H1 (cell line): Measurements from ENCODE around the gene ZKSCAN1. TPM values are rescaled to one million over a fixed set of nuclear protein-coding genes. Genes with fewer than 3 reads are reported as not detected.

Experiments used
- CTCF ChIA-PET: fragments of 300-600 bp; sonication (Branson Sonifier 250); formaldehyde crosslinking; loops from one replicate; lab custom pipeline; 2021; ENCODE audit not compliant: partially characterized antibody; lab: Charles Lee
- POLR2A ChIA-PET: fragments of 300-600 bp; sonication (Branson Sonifier 250); formaldehyde crosslinking; loops from one replicate; lab custom pipeline; 2021; ENCODE audit warnings: inconsistent platforms; ENCODE audit not compliant: partially characterized antibody; lab: Charles Lee
- DNase-seq, 2 experiments: peaks; one replicate each; pipeline versions ENCODE4 v3.0.0 to v3.0.0-alpha.2; 2010 to 2022; ENCODE audit warnings: low spot score in 2 of 2, low read depth in 1 of 2, mixed read lengths in 1 of 2
- FAIRE-seq: peaks from 2 replicates; lab custom pipeline; 2011; peaks lifted over from hg19 to GRCh38; lab: Jason Lieb, UNC
- H2AFZ ChIP-seq: 2 replicates; pipeline ENCODE4 v1.8.1; 2012; ENCODE audit warnings: low read length, inconsistent platforms
- H2AK5ac ChIP-seq: 2 replicates; pipeline ENCODE4 v1.6.1; 2013; ENCODE audit warnings: low read depth, low read length
- H2BK120ac ChIP-seq: replicated peaks from 2 replicates; pipeline ENCODE3; 2013; ENCODE audit warnings: low read depth, low read length, inconsistent platforms
- H2BK12ac ChIP-seq: 2 replicates; pipeline ENCODE4 v1.6.1; 2013; ENCODE audit warnings: low read depth, low read length
- H2BK15ac ChIP-seq: 2 replicates; pipeline ENCODE4 v1.6.1; 2013; ENCODE audit warnings: low read length
- H2BK20ac ChIP-seq: 2 replicates; pipeline ENCODE4 v1.6.1; 2013; ENCODE audit warnings: low read length
- H2BK5ac ChIP-seq: 2 replicates; pipeline ENCODE4 v1.6.1; 2013; ENCODE audit warnings: low read depth, low read length
- H3K14ac ChIP-seq: 2 replicates; pipeline ENCODE4 v1.6.1; 2013; ENCODE audit warnings: inconsistent platforms; ENCODE audit not compliant: insufficient read length
- H3K18ac ChIP-seq: 2 replicates; pipeline ENCODE4 v1.6.1; 2013; ENCODE audit warnings: low read length; ENCODE audit errors: extremely low read depth
- H3K23ac ChIP-seq: 2 replicates; pipeline ENCODE4 v1.6.1; 2013; ENCODE audit warnings: inconsistent platforms; ENCODE audit not compliant: insufficient read length
- H3K23me2 ChIP-seq: 2 replicates; pipeline ENCODE4 v1.6.1; 2013; ENCODE audit warnings: low read depth, low read length
- H3K27ac ChIP-seq: 2 replicates; pipeline ENCODE4 v1.6.1; 2011; ENCODE audit warnings: low read depth, low read length, inconsistent platforms
- H3K27me3 ChIP-seq, 4 experiments: replicated peaks in 1 of 4; 1 replicate in 1 of 4; 2 replicates in 3 of 4; pipeline versions ENCODE4 v1.6.1 to v1.8.1; 2011 to 2013; ENCODE audit warnings: low read length in 3 of 4, mild to moderate bottlenecking in 3 of 4, inconsistent platforms in 2 of 4, mixed read lengths in 2 of 4, moderate library complexity in 1 of 4; ENCODE audit not compliant: control insufficient read depth in 3 of 4, insufficient read depth in 3 of 4; ENCODE audit errors: extremely low read depth in 1 of 4
- H3K36me3 ChIP-seq, 4 experiments: 2 replicates each; pipeline versions ENCODE4 v1.6.1 to v1.8.1; 2011 to 2013; ENCODE audit warnings: mild to moderate bottlenecking in 4 of 4, low read length in 3 of 4, moderate library complexity in 2 of 4, control low read depth in 1 of 4, inconsistent platforms in 1 of 4; ENCODE audit not compliant: insufficient read depth in 4 of 4, control insufficient read depth in 2 of 4
- H3K4ac ChIP-seq: replicated peaks from 2 replicates; pipeline ENCODE3; 2013; ENCODE audit warnings: low read length, low read depth, mixed read lengths, inconsistent platforms; ENCODE audit not compliant: insufficient read length
- H3K4me1 ChIP-seq, 4 experiments: replicated peaks in 1 of 4; 1 replicate in 1 of 4; 2 replicates in 3 of 4; pipeline versions ENCODE4 v1.6.1 to v1.8.1; 2011 to 2013; ENCODE audit warnings: low read length in 3 of 4, inconsistent platforms in 2 of 4, mixed read lengths in 1 of 4; ENCODE audit not compliant: insufficient read depth in 4 of 4, control insufficient read depth in 3 of 4
- H3K4me2 ChIP-seq, 2 experiments: 2 replicates each; pipeline versions ENCODE4 v1.6.1 to v1.8.1; 2011 to 2013; ENCODE audit warnings: low read depth in 2 of 2, low read length in 2 of 2, control low read depth in 1 of 2, inconsistent platforms in 1 of 2, mild to moderate bottlenecking in 1 of 2; ENCODE audit not compliant: insufficient read depth in 1 of 2
- H3K4me3 ChIP-seq, 4 experiments: fragments of 200-600, 300-600 bp in 1 of 4; sonication (generic), shearing (Covaris generic), sonication (Bioruptor Twin) in 1 of 4; 2 replicates each; pipeline versions ENCODE4 v1.5.1 to v1.8.1; 2011 to 2016; ENCODE audit warnings: low read length in 4 of 4, low read depth in 3 of 4, control low read depth in 2 of 4, inconsistent platforms in 2 of 4, mild to moderate bottlenecking in 2 of 4, mixed read lengths in 1 of 4, moderate library complexity in 1 of 4; ENCODE audit not compliant: insufficient read depth in 2 of 4; ENCODE audit errors: extremely low read depth in 1 of 4
- H3K56ac ChIP-seq: replicated peaks from 2 replicates; pipeline ENCODE3; 2013; ENCODE audit warnings: low read depth, mild to moderate bottlenecking, mixed read lengths, low read length, inconsistent platforms; ENCODE audit not compliant: insufficient read length
- H3K79me1 ChIP-seq: 2 replicates; pipeline ENCODE4 v1.6.1; 2013; ENCODE audit warnings: low read depth, low read length, control low read depth
- H3K79me2 ChIP-seq, 2 experiments: 2 replicates each; pipeline versions ENCODE4 v1.6.1 to v1.8.1; 2012 to 2013; ENCODE audit warnings: low read length in 2 of 2, mild to moderate bottlenecking in 2 of 2, inconsistent platforms in 1 of 2; ENCODE audit not compliant: insufficient read depth in 2 of 2, control insufficient read depth in 1 of 2
- H3K9ac ChIP-seq, 4 experiments: replicated peaks in 1 of 4; 1 replicate in 1 of 4; 2 replicates in 3 of 4; pipeline versions ENCODE4 v1.6.1 to v1.8.1; 2011 to 2013; ENCODE audit warnings: low read depth in 3 of 4, low read length in 3 of 4, control low read depth in 2 of 4, mild to moderate bottlenecking in 2 of 4, moderate library complexity in 2 of 4, inconsistent platforms in 1 of 4; ENCODE audit errors: extremely low read depth in 1 of 4
- H3K9me3 ChIP-seq, 2 experiments: 2 replicates each; pipeline versions ENCODE4 v1.6.1 to v1.8.1; 2012 to 2013; ENCODE audit warnings: mild to moderate bottlenecking in 2 of 2, moderate library complexity in 2 of 2, control low read depth in 1 of 2, inconsistent platforms in 1 of 2, low read depth in 1 of 2, low read length in 1 of 2, mixed read lengths in 1 of 2; ENCODE audit not compliant: insufficient read depth in 2 of 2
- H4K20me1 ChIP-seq, 2 experiments: replicated peaks in 1 of 2; 2 replicates each; pipeline versions ENCODE3 to v1.8.1; 2011 to 2013; ENCODE audit warnings: inconsistent platforms in 2 of 2, low read length in 2 of 2, mild to moderate bottlenecking in 1 of 2; ENCODE audit not compliant: insufficient read depth in 2 of 2, control insufficient read depth in 1 of 2
- H4K5ac ChIP-seq: 2 replicates; pipeline ENCODE4 v1.6.1; 2013; ENCODE audit warnings: low read length, low read depth, mixed read lengths, inconsistent platforms; ENCODE audit not compliant: insufficient read length
- H4K8ac ChIP-seq: 2 replicates; pipeline ENCODE4 v1.8.0; 2013; ENCODE audit warnings: mild to moderate bottlenecking, moderate library complexity, low read length, inconsistent platforms; ENCODE audit not compliant: insufficient read depth; ENCODE audit errors: extremely low read depth
- H4K91ac ChIP-seq: replicated peaks from 2 replicates; pipeline ENCODE3; 2013; ENCODE audit warnings: low read length, mixed read lengths, inconsistent platforms; ENCODE audit not compliant: insufficient read length
- BRCA1 ChIP-seq: IDR thresholded peaks from 2 replicates; pipeline ENCODE4 v1.6.1; 2012; ENCODE audit warnings: low read depth, low read length, improper control_type of control experiment
- CHD2 ChIP-seq: IDR thresholded peaks from 2 replicates; pipeline ENCODE4 v1.6.1; 2012; ENCODE audit warnings: low read length, improper control_type of control experiment
- CREB1 ChIP-seq: IDR thresholded peaks from 2 replicates; pipeline ENCODE4 v1.6.1; 2012; ENCODE audit warnings: inconsistent platforms
- MAX ChIP-seq: IDR thresholded peaks from 2 replicates; pipeline ENCODE4 v1.6.1; 2012; ENCODE audit warnings: inconsistent platforms
- POLR2AphosphoS5 ChIP-seq: IDR thresholded peaks from 2 replicates; pipeline ENCODE4 v1.6.1; 2011; ENCODE audit warnings: low read depth, low read length
- SIX5 ChIP-seq: IDR thresholded peaks from 2 replicates; pipeline ENCODE4 v1.6.1; 2011; ENCODE audit warnings: mild to moderate bottlenecking, low read depth, low read length
- TAF1 ChIP-seq: IDR thresholded peaks from 2 replicates; pipeline ENCODE4 v1.6.1; 2011; ENCODE audit warnings: mild to moderate bottlenecking, low read depth, low read length
- YY1 ChIP-seq: IDR thresholded peaks from 2 replicates; pipeline ENCODE4 v1.6.1; 2011; ENCODE audit warnings: low read depth, mild to moderate bottlenecking, low read length
- WGBS, 2 experiments: shearing (Covaris generic) in 1 of 2; methylation state at CpG; one replicate each; pipeline versions ENCODE4 v1.1.6 to v1.1.7; 2013 to 2015; ENCODE audit warnings: low lambda C conversion rate in 2 of 2, mixed read lengths in 2 of 2, inconsistent platforms in 1 of 2, low coverage in 1 of 2, missing lambda C conversion rate in 1 of 2; ENCODE audit not compliant: insufficient replicate concordance in 2 of 2, insufficient coverage in 1 of 2, insufficient read length in 1 of 2; ENCODE audit errors: extremely low coverage in 1 of 2, missing lambda C conversion rate in 1 of 2; 5-methylcytosine and 5-hydroxymethylcytosine counted together
- polyA plus RNA-seq, 7 experiments: library from polyadenylated mRNA; depleted of rRNA in 3 of 7; stranded (reverse) in 5 of 7; unstranded in 2 of 7; fragments of >200 nt in 5 of 7; fragments of 200-250 nt in 2 of 7; gene quantifications; 1 replicate in 5 of 7; 2 replicates in 1 of 7; 4 replicates in 1 of 7; pipeline versions ENCODE4 v1.2.1 to v1.2.3, GENCODE V29; 2011 to 2013; ENCODE audit warnings: missing spikeins in 2 of 7, mixed read lengths in 2 of 7
- total RNA-seq: library from RNA; stranded (reverse); fragmentation: NEBNext Ultra II Directional; extraction: Animal tissue kit (Norgen Biotek cat#: 25700); gene quantifications from 2 replicates; pipeline ENCODE4 v1.2.1, GENCODE V29; 2021

The ZKSCAN1 gene
- total and polyA plus RNA-seq, 2 of the 8 experiments (the other 6 are each of a cell fraction or from before 2014, with no cell fraction given), result 8.2 to 40.6 TPM

GRCh38 chr7:100082978-100083377 lies 67.6 kb downstream of the ZKSCAN1 start:
- Histone ChIP-seq H3K4me2 (peak overlapping the region; percentile 34 to 65), H3K9ac (peak overlapping the region in 2 of 4 experiments; percentile 56 to 63; a peak in 3 of 7 replicates)
- 67% methylated on average over 4 of the region's 4 CpGs; no CpG with 5 or more reads in 1 of the 2 experiments for WGBS, 2 experiments

More at GRCh38 chr7:100082978-100083377, 67.6 kb downstream of the ZKSCAN1 start:
- Histone ChIP-seq H3K23me2 (peaks cover 6% of the 10 kb centered on the region; the same call in 1 of the 2 replicates), H3K9me3 (no peaks in the 10 kb centered on the region), H3K4ac (no peak overlapping the region), H4K20me1 (peaks cover 1 to 3% of the 10 kb centered on the region in 2 experiments), H4K5ac (no peak overlapping the region), H3K79me1 (peaks cover 4% of the 10 kb centered on the region; the same call in 1 of the 2 replicates), H4K8ac (no peak overlapping the region), H2BK20ac (no peak overlapping the region), H2BK120ac (peak overlapping the region; percentile 13), H2AK5ac (no peak overlapping the region), H3K23ac (no peak overlapping the region), H3K4me1 (peaks cover 0 to 9% (median 4%) of the 10 kb centered on the region in 4 experiments; a peak in 3 of 7 replicates), H3K79me2 (peaks cover 28 to 36% of the 10 kb centered on the region in 2 experiments), H2BK15ac (0 out of 2 replicates have a peak overlapping the region, but pooled peaks have one; percentile 61), H3K18ac (peak overlapping the region; percentile 89), H3K14ac (no peak overlapping the region), H3K27ac (peak overlapping the region; percentile 81), H3K36me3 (peaks cover 12 to 21% (median 17%) of the 10 kb centered on the region in 4 experiments; a peak in 7 of 8 replicates), H4K91ac (no peak overlapping the region), H2AFZ (no peak overlapping the region), H3K56ac (no peak overlapping the region), H3K27me3 (no peaks in the 10 kb centered on the region), H3K4me3 (peak overlapping the region in 1 of 4 experiments; percentile 100; a peak in 2 of 8 replicates), H2BK12ac (peak overlapping the region; percentile 85; the same call in 1 of the 2 replicates), H2BK5ac (no peak overlapping the region)
- POLR2A ChIA-PET, result interaction anchor here (0.6 to 19.5 kb wide), 17 partner anchors 11 to 262 kb away, joined by 3 to 722 read pairs (median 3); partner anchors contain the start of genes AP4M1, MBLAC1 and MCM7
- DNase-seq (no peak), FAIRE-seq (no peak)
- CTCF ChIA-PET, result interaction anchor here (0.6 to 1.2 kb wide), 9 partner anchors 8 to 680 kb away, joined by 3 to 8 read pairs (median 4); partner anchors contain the start of genes AP4M1, GJC3 and MCM7
- TF ChIP-seq CHD2 (no peak), BRCA1 (no peak), YY1 (no peak), CREB1 (no peak), MAX (no peak), TAF1 (no peak), SIX5 (no peak), POLR2AphosphoS5 (no peak)
